Tibial nerve (tissue), 4 donors: Measurements from ENCODE around the gene NT5C1A. TPM values are rescaled to one million over a fixed set of nuclear protein-coding genes. Genes with fewer than 3 reads are reported as not detected.

Experiments used
- DNase-seq, 2 donors: peaks; one replicate each; pipeline ENCODE4 v3.0.0-alpha.2; 2019; ENCODE audit warnings: low spot score in 2 of 2
- H3K27ac ChIP-seq, 4 donors: fragments of 200-600 bp; sonication (generic) in 3 of 4; one replicate each; pipeline ENCODE4 v1.5.1; 2017 to 2019; ENCODE audit warnings: mild to moderate bottlenecking in 1 of 4
- H3K27me3 ChIP-seq, 2 donors: fragments of 200-600 bp; sonication (generic) in 1 of 2; one replicate each; pipeline versions ENCODE4 v1.5.1 to v1.6.0; 2017 to 2019
- H3K36me3 ChIP-seq, 3 donors: fragments of 200-600 bp; sonication (generic); one replicate each; pipeline ENCODE4 v1.5.1; 2018 to 2019
- H3K4me1 ChIP-seq, 4 donors: fragments of 200-600 bp; sonication (generic) in 3 of 4; one replicate each; pipeline ENCODE4 v1.5.1; 2017 to 2019
- H3K4me3 ChIP-seq, 4 donors: fragments of 200-600 bp; sonication (generic) in 3 of 4; one replicate each; pipeline ENCODE4 v1.5.1; 2017 to 2019; ENCODE audit warnings: mild to moderate bottlenecking in 1 of 4, moderate library complexity in 1 of 4
- H3K9me3 ChIP-seq, 4 donors: fragments of 200-600 bp; sonication (generic) in 3 of 4; one replicate each; pipeline ENCODE4 v1.5.1; 2017 to 2019
- EP300 ChIP-seq, 2 donors: sonication (generic); formaldehyde crosslinking; IDR thresholded peaks; one replicate each; pipeline ENCODE4 v1.6.1; 2017; ENCODE audit warnings: antibody characterized with exemption in 2 of 2, mild to moderate bottlenecking in 1 of 2
- POLR2A ChIP-seq, 2 donors: fragments of 450-650 bp; IDR thresholded peaks; one replicate each; pipeline ENCODE4 v1.6.1; 2017; ENCODE audit warnings: antibody characterized with exemption in 2 of 2, mild to moderate bottlenecking in 2 of 2, moderate library complexity in 2 of 2
- WGBS, 2 donors: methylation state at CpG; one replicate each; pipeline ENCODE4 v1.1.5; 2018; 5-methylcytosine and 5-hydroxymethylcytosine counted together
- total RNA-seq, 4 donors: library from RNA; depleted of rRNA; stranded (reverse); fragments of >200 nt; gene quantifications; one replicate each; pipeline ENCODE4 v1.1.0, GENCODE V29; 2016
- TF ChIP-seq, protein P1 (sequence below), 5 experiments: fragments of 200-600 bp in 3 of 5; fragments of 450-650 bp in 2 of 5; sonication (generic) in 3 of 5; IDR thresholded peaks; one replicate each; pipeline ENCODE4 v1.5.1; 2016 to 2019; ENCODE audit warnings: antibody characterized with exemption in 5 of 5, mild to moderate bottlenecking in 3 of 5, moderate library complexity in 2 of 5

NT5C1A gene
- total RNA-seq, 4 donors from 2014 or later: 2.2 TPM; not detected in 3

DNA sequence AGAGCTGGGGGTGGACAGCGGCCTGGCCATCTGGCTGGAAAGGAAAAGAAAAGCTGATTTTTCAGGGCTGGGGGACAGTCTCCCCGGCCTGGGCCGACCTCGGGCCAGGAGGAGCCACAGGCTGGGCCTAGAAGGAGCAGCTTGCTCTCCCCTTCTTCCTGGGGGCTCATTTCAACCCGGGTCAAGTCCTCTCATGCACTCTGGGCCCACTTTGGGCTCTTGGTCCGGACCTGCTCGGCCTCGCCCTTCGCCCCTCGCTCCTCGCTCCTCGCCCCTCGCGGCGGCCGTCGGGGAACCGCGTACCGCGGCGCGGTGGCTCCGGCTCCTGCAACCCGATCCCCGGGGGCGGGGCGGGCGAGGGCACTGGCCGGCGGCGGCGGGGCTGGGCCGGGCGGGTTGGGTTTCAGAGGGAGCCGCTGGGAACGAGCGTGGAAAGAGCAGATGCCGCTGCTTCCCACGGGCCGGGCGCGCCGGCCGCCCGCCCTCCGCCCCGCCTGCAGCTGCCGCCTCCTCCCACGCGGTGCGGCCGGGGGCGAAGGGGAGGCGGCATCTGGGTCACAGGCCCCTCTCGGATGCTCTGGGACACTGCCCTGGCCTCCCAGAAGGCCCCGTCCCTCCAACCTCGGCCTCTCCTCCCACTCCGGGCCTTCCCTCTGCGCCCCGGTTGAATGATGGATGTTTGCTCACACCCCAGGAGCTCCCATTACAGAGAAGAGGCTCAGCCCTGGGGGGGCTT, 39.1 kb downstream of the NT5C1A start:
- WGBS, 2 donors: 20 to 25% methylated on average over 35 to 61 of the region's 61 CpGs
- peaks cover 0 to 37% (median 0%) of the 10 kb centered on the region in 4 donors for H3K4me1 ChIP-seq
- TF ChIP-seq POLR2A (IDR thresholded peaks at IDR 0.05): peak in 1 of 2 donors; percentile 28
- TF ChIP-seq, protein P1, sequence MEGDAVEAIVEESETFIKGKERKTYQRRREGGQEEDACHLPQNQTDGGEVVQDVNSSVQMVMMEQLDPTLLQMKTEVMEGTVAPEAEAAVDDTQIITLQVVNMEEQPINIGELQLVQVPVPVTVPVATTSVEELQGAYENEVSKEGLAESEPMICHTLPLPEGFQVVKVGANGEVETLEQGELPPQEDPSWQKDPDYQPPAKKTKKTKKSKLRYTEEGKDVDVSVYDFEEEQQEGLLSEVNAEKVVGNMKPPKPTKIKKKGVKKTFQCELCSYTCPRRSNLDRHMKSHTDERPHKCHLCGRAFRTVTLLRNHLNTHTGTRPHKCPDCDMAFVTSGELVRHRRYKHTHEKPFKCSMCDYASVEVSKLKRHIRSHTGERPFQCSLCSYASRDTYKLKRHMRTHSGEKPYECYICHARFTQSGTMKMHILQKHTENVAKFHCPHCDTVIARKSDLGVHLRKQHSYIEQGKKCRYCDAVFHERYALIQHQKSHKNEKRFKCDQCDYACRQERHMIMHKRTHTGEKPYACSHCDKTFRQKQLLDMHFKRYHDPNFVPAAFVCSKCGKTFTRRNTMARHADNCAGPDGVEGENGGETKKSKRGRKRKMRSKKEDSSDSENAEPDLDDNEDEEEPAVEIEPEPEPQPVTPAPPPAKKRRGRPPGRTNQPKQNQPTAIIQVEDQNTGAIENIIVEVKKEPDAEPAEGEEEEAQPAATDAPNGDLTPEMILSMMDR (IDR thresholded peaks at IDR 0.05): no peak
- peak in 1 of 2 donors; percentile 56 for DNase-seq
- no peaks in the 10 kb centered on the region for H3K9me3 ChIP-seq
- peaks cover 0 to 26% (median 0%) of the 10 kb centered on the region in 3 donors for H3K36me3 ChIP-seq
- H3K4me3 ChIP-seq: peak overlapping the region in 1 of 4 donors; percentile 41
- H3K27ac ChIP-seq: peak overlapping the region; percentile 4 to 80 (median 44)
- H3K27me3 ChIP-seq: peaks cover 0 to 10% of the 10 kb centered on the region in 2 donors

DNA sequence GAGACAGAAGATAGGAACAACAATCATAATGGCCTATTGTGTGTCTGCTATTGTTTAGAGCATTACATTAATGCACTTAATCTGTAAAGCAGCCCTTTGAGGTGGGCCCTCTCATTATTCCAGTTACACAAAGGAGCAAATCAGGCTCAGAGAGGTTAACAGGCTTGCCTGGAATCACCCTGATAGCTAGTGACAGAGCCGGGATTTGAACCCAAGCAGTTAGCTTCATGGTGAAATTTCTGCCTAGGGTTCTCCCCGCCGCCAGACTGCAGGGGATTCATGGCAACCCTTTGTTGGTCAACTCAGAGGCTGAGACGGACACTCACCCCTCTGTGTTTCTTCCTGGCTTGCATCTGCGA, 39.6 kb downstream of the NT5C1A start:
- no peak for TF ChIP-seq POLR2A (IDR thresholded peaks at IDR 0.05)
- no peak for TF ChIP-seq EP300 (IDR thresholded peaks at IDR 0.05)
- TF ChIP-seq, protein P1 (IDR thresholded peaks at IDR 0.05): no peak
- Histone ChIP-seq H3K4me1 (peaks cover 0 to 37% (median 0%) of the 10 kb centered on the region in 4 donors), H3K27ac (peak overlapping the region in 1 of 4 donors; percentile 80), H3K4me3 (peak overlapping the region in 1 of 4 donors; percentile 41), H3K36me3 (peaks cover 0 to 28% (median 0%) of the 10 kb centered on the region in 3 donors), H3K9me3 (no peaks in the 10 kb centered on the region), H3K27me3 (peaks cover 0 to 10% of the 10 kb centered on the region in 2 donors)
- DNase-seq: no peak
- WGBS, 2 donors: 52 to 64% methylated on average over 5 of the region's 5 CpGs

DNA sequence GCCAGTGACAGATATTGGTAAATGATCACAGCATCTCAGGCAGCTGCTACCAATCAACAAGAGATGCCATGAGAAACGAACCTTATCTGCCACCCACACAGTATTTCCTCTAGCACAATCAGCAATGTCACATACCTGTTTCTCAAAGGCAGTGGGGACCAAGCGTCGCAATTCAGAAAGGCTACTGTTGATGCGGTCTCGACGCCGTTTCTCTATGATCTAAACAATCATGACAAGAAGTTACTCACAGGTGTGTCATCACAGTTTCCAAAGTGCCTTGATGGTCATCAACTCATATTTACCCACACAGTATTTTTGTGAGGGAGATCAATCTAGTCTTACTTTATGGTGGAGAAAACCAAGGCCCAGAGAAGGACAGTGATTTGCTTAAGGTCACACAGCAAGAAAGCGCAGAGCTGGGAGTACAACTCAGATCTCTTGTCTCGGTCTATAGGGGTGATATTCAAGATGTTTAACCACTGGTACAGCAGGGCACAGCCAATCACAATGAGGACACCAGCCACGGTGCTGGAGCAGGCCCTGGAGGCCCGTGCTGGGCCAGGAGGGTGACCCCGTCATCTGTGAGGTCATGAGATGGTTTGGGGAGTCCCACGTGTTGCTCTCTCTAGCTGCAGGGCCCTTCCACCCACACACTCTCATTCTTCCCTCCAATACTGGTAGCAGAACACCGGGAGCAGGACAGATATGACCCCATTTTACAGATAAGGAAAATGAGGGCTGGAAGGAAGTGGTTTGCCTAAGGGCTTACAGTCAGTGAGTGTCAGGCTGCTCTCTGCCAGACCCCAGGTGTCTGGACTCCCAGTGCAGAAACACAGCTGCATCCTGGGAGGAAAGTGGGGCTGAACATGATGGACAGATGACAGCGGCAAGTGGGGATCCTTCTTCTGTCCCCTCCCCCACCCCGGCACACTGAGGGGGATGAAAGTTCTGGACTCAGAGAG, 40.3 kb downstream of the NT5C1A start:
- no peaks in the 10 kb centered on the region for H3K9me3 ChIP-seq
- no peak overlapping the region for H3K4me3 ChIP-seq
- peaks cover 0 to 34% (median 0%) of the 10 kb centered on the region in 4 donors for H3K4me1 ChIP-seq
- WGBS, 2 donors: 82 to 86% methylated on average over 16 of the region's 16 CpGs
- TF ChIP-seq EP300 (IDR thresholded peaks at IDR 0.05) (no peak), POLR2A (IDR thresholded peaks at IDR 0.05) (no peak)
- TF ChIP-seq, protein P1 (IDR thresholded peaks at IDR 0.05): no peak
- no peak for DNase-seq
- H3K27ac ChIP-seq: no peak overlapping the region
- H3K27me3 ChIP-seq: peaks cover 0 to 10% of the 10 kb centered on the region in 2 donors
- peaks cover 0 to 34% (median 0%) of the 10 kb centered on the region in 3 donors for H3K36me3 ChIP-seq

DNA sequence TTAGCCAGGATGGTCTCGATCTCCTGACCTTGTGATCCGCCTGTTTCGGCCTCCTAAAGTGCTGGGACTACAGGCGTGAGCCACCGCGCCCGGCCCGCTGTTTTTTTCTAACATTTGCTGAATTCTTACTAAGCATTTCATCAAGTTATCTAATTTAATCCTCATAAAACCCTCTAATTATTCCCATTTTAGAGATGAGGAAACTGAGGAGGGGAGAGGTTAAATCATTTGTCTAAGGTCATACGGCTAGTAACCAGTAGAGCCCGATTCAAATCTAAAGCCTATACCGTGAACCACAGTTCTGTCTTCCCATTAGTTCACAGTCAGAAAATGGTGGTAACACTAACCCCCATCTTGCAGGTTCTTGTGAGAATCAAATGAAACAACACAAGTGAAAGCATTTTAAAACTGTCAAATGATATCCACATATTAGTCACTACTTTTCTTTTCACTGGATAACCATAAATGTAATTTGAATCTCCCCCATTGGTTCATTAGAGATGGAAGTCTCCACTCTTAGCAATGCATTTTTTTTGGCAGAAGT, 43.0 kb downstream of the NT5C1A start:
- Histone ChIP-seq H3K4me1 (peaks cover 0 to 21% (median 0%) of the 10 kb centered on the region in 4 donors), H3K27me3 (peaks cover 0 to 2% of the 10 kb centered on the region in 2 donors), H3K36me3 (peaks cover 0 to 38% (median 0%) of the 10 kb centered on the region in 3 donors), H3K27ac (no peak overlapping the region), H3K9me3 (no peaks in the 10 kb centered on the region), H3K4me3 (no peak overlapping the region)
- WGBS, 2 donors: 94 to 97% methylated on average over 11 of the region's 11 CpGs
- TF ChIP-seq POLR2A (IDR thresholded peaks at IDR 0.05): no peak
- TF ChIP-seq, protein P1 (IDR thresholded peaks at IDR 0.05): no peak
- TF ChIP-seq EP300 (IDR thresholded peaks at IDR 0.05): no peak
- no peak for DNase-seq
